Adipocyte (in vitro differentiated cells): ENCODE results near the gene CATSPERZ.

Experiments
- DNase-seq: peaks from one replicate; pipeline ENCODE4 v3.0.0-alpha.2; 2015; ENCODE audit warnings: low read depth
- H3K27me3 ChIP-seq: replicated peaks from 2 replicates; pipeline ENCODE4 v1.7.0; 2013; ENCODE audit warnings: mild to moderate bottlenecking, low read length, moderate library complexity; ENCODE audit not compliant: control insufficient read depth, insufficient read depth
- H3K36me3 ChIP-seq: 2 replicates; pipeline ENCODE4 v1.7.0; 2013; ENCODE audit warnings: low read length, mild to moderate bottlenecking, moderate library complexity; ENCODE audit not compliant: control insufficient read depth, insufficient read depth, severe bottlenecking
- H3K4me1 ChIP-seq: 2 replicates; pipeline ENCODE4 v1.7.0; 2013; ENCODE audit warnings: mild to moderate bottlenecking, low read length, moderate library complexity; ENCODE audit not compliant: control insufficient read depth, insufficient read depth
- H3K4me3 ChIP-seq: 2 replicates; pipeline ENCODE4 v1.7.0; 2013; ENCODE audit warnings: mild to moderate bottlenecking, low read length, moderate library complexity
- H3K9ac ChIP-seq: 2 replicates; pipeline ENCODE4 v1.7.0; 2013; ENCODE audit warnings: mild to moderate bottlenecking, low read length, moderate library complexity
- H3K9me3 ChIP-seq: 2 replicates; pipeline ENCODE4 v1.7.0; 2013; ENCODE audit warnings: mild to moderate bottlenecking, low read length, moderate library complexity; ENCODE audit not compliant: control insufficient read depth

The CATSPERZ gene

GRCh38 chr11:64341851-64342791 is 42.0 kb downstream of the CATSPERZ start:
- no peaks in the 10 kb centered on the region for H3K36me3 ChIP-seq
- H3K4me1 ChIP-seq, result peaks cover 6% of the 10 kb centered on the region
- peak overlapping the region; percentile 83 for H3K9ac ChIP-seq
- peaks cover 4% of the 10 kb centered on the region for H3K27me3 ChIP-seq
- H3K9me3 ChIP-seq, result no peaks in the 10 kb centered on the region
- H3K4me3 ChIP-seq, result peak overlapping the region; percentile 66
- DNase-seq, result peak; percentile 91

DNA sequence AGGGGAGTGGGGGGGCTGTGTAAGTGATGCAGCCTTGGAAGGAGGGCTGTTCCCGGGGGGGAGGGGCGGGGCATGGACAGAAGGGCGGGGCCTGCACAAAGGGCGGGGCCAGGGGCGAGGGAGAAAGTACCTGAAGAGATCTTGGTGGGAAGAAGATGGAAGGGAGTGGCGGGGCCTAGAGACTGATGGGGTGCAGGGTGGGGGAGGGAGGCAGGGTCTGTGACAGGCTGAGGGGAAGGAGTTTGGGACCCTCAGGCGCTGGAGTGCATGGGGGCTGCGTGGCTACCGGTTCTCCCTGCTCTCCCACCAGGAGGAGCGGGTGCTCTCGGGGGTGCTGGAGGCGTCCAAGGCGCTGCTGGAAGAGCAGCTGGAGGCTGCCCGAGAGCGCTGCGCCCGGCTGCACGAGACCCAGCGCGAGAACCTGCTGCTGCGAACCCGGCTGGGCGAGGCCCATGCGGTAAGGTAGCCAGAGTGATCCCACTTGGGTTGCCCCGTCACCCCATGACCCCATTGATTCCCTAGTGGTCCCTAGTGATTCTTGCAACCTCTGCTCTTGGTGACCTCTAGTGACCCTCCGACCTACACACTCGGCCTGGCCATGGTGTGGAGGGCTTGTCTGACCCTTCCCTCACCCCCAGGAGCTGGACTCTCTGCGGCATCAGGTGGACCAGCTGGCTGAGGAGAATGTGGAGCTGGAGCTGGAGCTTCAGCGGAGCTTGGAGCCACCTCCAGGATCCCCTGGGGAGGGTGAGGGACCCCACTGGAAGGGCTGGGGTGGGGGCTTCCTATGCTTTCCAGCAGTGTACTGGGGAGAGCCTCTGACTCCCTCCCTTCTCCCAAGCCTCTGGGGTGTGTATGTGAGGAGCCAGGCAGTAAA is 42.9 kb downstream of the CATSPERZ start:
- H3K4me1 ChIP-seq, result peaks cover 6% of the 10 kb centered on the region

GRCh38 chr11:64343767-64344559 is 43.8 kb downstream of the CATSPERZ start:
- Histone ChIP-seq H3K9me3 (no peaks in the 10 kb centered on the region), H3K4me3 (no peak overlapping the region), H3K27me3 (peaks cover 4% of the 10 kb centered on the region), H3K4me1 (peaks cover 6% of the 10 kb centered on the region), H3K36me3 (no peaks in the 10 kb centered on the region), H3K9ac (no peak overlapping the region)
- DNase-seq, result peak; percentile 10

More for the DNA sequence above, 42.9 kb downstream of the CATSPERZ start:
- DNase-seq, result no peak
- Histone ChIP-seq H3K27me3 (peaks cover 4% of the 10 kb centered on the region), H3K9me3 (no peaks in the 10 kb centered on the region), H3K36me3 (no peaks in the 10 kb centered on the region), H3K4me3 (no peak overlapping the region), H3K9ac (no peak overlapping the region)

DNA sequence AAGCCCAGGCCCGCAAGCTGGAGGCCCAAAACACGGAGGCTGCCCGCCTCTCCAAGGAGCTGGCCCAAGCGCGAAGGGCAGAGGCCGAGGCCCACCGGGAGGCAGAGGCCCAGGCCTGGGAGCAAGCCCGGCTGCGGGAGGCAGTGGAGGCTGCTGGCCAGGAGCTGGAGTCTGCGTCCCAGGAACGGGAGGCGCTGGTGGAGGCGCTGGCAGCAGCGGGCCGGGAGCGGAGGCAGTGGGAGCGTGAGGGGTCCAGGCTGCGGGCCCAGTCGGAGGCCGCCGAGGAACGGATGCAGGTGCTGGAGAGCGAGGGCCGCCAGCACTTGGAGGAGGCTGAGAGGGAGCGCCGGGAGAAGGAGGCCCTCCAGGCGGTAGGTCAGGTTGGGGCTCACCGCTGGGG is 44.6 kb downstream of the CATSPERZ start:
- Histone ChIP-seq H3K4me1 (peaks cover 6% of the 10 kb centered on the region), H3K9ac (no peak overlapping the region), H3K27me3 (peaks cover 4% of the 10 kb centered on the region), H3K36me3 (no peaks in the 10 kb centered on the region), H3K4me3 (no peak overlapping the region), H3K9me3 (no peaks in the 10 kb centered on the region)
- DNase-seq, result no peak

DNA sequence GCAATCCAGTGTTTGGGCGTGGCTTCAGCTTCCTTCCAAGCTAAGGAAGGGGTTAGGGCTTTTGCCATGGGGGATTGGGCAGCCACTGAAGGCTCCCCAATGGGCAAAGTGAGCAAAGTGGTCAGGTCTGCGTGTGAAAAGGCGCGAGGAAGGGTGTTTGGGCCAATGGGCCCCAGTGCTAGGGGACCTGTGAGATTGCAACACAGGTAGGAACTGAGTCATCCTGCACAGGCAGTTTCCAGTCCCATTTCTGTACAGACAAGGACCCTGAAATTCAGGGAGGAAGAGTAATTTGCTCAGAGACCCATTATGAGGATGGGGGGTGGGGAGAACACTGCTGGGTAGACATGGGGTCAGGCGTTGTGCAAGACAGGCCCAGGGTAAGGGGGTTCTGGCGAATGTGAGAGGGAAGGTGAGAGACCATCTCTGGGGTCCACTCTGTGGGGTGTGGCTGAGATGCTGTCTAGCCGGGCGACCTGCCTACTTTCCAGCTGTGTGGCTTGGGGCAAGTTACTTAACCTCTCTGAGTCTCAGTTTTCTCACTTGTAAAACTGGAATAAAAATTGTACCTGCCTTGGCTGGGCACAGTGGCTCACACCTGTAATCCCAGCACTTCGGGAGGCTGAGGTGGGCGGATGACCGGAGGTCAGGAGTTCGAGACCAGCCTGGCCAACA is 47.2 kb downstream of the CATSPERZ start:
- no peak for DNase-seq

GRCh38 chr11:64348383-64349024 is 48.3 kb downstream of the CATSPERZ start:
- Histone ChIP-seq H3K36me3 (no peaks in the 10 kb centered on the region), H3K4me3 (no peak overlapping the region), H3K4me1 (no peaks in the 10 kb centered on the region), H3K27me3 (no peaks in the 10 kb centered on the region), H3K9ac (no peak overlapping the region), H3K9me3 (no peaks in the 10 kb centered on the region)
- DNase-seq, result no peak

More for the DNA sequence above, 47.2 kb downstream of the CATSPERZ start:
- peaks cover under 1% of the 10 kb centered on the region for H3K4me1 ChIP-seq
- no peaks in the 10 kb centered on the region for H3K9me3 ChIP-seq
- H3K4me3 ChIP-seq, result no peak overlapping the region
- H3K36me3 ChIP-seq, result no peaks in the 10 kb centered on the region
- H3K9ac ChIP-seq, result no peak overlapping the region
- H3K27me3 ChIP-seq, result no peaks in the 10 kb centered on the region

- H3K4me3 ChIP-seq, result no peak overlapping the region
- no peaks in the 10 kb centered on the region for H3K27me3 ChIP-seq
- H3K9me3 ChIP-seq, result no peaks in the 10 kb centered on the region
- no peaks in the 10 kb centered on the region for H3K4me1 ChIP-seq
- no peaks in the 10 kb centered on the region for H3K36me3 ChIP-seq
- no peak for DNase-seq
- no peak overlapping the region for H3K9ac ChIP-seq
These were observed 48.8 kb downstream of the CATSPERZ start for GRCh38 chr11:64349025-64349387.

- Histone ChIP-seq H3K36me3 (no peaks in the 10 kb centered on the region), H3K9me3 (no peaks in the 10 kb centered on the region), H3K4me3 (no peak overlapping the region), H3K9ac (no peak overlapping the region), H3K4me1 (no peaks in the 10 kb centered on the region), H3K27me3 (no peaks in the 10 kb centered on the region)
- DNase-seq, result no peak
These were observed 49.2 kb downstream of the CATSPERZ start for GRCh38 chr11:64349404-64349803.

DNA sequence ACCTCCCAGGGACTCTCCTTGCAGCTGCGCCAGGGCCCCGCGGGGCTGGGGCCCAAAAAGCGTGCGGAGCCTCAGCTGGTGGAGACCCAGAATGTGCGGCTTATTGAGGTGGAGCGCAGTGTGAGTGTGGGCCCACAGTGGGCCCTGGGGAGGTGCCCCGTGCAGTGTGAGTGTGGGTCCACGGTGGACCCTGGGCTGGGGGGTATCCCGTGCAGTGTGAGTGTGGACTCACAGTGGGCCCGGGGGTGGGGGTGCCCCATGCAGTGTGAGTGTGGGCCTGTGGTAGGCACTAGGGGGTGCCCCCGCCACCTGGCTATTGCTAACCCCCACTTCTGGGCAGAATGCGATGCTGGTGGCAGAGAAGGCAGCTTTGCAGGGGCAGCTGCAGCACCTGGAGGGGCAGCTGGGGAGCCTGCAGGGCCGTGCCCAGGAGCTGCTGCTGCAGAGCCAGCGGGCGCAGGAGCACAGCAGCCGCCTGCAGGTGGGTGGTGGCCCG is 51.0 kb downstream of the CATSPERZ start:
- Histone ChIP-seq H3K9ac (no peak overlapping the region), H3K9me3 (no peaks in the 10 kb centered on the region), H3K4me1 (peaks cover 7% of the 10 kb centered on the region), H3K27me3 (no peaks in the 10 kb centered on the region), H3K4me3 (no peak overlapping the region), H3K36me3 (no peaks in the 10 kb centered on the region)
- no peak for DNase-seq
